M059J (cell line): ENCODE measurements around the gene RRP1. TPM values are rescaled to one million over a fixed set of nuclear protein-coding genes. Genes with fewer than 3 reads are reported as not detected.
A peak's percentile ranks its signal among the peaks of the same experiment; 100 is the strongest.
"Not testable (repeated sequence)": the region's sequence is repeated elsewhere in the genome, so short reads cannot be mapped to it uniquely, and the experiment has no call there.

Source experiments
- DNase-seq: peaks from one replicate; pipeline ENCODE4 v3.0.0-alpha.2; 2012; ENCODE audit warnings: low read depth
- total RNA-seq: library from RNA; depleted of rRNA; stranded (reverse); fragments of >200 nt; shearing (Covaris generic); gene quantifications from 2 replicates; pipeline ENCODE4 v1.2.3, GENCODE V29; 2014

The RRP1 gene
- total RNA-seq, 1 experiment from 2014 or later = 34.6 TPM

GRCh38 chr21:43816611-43817071 is 27.3 kb downstream of the RRP1 start:
- no peak for DNase-seq

GRCh38 chr21:43817157-43818086 is 28.0 kb downstream of the RRP1 start:
- DNase-seq = no peak

GRCh38 chr21:43818685-43819084 is 29.3 kb downstream of the RRP1 start:
- no peak for DNase-seq

DNA sequence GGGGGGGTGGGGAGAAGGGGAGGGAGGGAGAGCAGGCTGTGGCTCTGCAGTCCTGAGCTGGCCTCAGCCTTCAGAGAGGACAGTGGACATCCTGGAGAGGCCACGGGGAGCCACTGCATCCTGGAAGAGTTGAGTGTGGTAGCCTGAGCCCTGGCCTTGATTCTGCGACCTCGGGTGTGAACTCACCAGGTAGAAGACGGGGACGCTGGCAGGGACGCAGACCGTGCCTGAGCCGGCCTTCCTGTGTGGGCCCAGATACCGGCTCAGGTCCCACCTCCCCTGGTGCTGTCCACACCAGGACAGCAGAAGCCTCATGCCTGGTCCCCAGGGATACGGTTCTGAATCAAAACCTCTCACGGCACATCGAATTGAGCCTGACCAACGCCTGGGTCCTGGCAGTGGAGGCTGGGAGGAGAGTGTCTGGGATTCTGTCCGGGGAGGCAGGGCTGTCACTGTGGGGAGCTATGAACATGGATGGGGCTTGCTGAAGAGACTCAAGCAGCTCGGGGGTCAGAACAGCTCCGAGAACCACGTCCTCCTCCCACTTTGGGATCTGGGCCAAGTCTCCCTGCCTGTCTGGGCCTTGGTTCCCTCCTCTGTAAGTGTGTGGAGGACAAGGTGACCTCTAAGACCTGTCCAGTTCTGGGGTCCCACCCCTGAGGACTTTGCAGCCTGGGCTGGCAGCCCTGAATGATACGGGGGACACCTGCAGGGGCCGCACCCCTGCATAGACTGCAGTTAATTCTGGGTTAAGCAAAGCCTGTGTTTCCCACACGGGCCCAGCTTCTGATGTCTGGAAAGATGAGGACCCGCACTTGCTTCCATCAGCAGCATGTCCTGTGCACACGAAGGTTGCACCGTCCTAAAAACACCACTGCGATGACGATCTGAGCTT is 30.4 kb downstream of the RRP1 start:
- no peak for DNase-seq

DNA sequence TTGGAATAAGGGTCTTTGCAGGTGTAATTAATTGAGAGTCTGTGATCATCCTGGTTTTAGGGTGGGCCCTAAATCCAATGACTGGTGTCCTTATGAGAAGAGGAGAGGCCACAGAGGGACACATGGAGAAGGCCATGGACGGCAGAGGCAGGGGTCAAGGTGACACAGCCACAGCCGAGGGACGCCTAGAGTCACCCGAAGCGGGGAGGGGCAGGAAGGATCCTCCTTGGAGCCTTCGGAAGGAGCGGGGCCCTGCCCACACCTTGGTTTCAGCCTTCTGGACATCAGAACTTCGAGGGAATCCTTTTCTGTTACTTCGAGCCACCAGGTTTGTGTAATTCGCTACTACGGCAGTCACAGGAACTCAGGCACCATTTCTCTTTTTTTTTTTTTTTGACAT is 31.1 kb downstream of the RRP1 start:
- no peak for DNase-seq

DNA sequence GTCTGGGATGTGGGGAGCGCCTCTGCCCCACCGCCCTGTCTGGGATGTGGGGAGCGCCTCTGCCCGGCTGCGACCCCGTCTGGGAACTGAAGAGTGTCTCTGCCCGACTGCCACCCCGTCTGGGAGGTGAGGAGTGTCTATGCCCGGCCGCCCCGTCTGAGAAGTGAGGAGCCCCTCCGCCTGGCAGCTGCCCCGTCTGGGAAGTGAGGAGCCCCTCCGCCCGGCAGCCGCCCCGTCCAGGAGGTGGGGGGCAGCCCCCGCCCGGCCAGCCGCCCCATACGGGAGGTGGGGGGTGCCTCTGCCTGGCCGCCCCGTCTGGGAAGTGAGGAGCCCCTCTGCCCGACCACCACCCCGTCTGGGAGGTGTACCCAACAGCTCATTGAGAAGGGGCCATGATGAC is 32.8 kb downstream of the RRP1 start:
- not testable (repeated sequence) for DNase-seq

- not testable (repeated sequence) for DNase-seq
Observed at GRCh38 chr21:43822741-43823140, 33.4 kb downstream of the RRP1 start.

DNA sequence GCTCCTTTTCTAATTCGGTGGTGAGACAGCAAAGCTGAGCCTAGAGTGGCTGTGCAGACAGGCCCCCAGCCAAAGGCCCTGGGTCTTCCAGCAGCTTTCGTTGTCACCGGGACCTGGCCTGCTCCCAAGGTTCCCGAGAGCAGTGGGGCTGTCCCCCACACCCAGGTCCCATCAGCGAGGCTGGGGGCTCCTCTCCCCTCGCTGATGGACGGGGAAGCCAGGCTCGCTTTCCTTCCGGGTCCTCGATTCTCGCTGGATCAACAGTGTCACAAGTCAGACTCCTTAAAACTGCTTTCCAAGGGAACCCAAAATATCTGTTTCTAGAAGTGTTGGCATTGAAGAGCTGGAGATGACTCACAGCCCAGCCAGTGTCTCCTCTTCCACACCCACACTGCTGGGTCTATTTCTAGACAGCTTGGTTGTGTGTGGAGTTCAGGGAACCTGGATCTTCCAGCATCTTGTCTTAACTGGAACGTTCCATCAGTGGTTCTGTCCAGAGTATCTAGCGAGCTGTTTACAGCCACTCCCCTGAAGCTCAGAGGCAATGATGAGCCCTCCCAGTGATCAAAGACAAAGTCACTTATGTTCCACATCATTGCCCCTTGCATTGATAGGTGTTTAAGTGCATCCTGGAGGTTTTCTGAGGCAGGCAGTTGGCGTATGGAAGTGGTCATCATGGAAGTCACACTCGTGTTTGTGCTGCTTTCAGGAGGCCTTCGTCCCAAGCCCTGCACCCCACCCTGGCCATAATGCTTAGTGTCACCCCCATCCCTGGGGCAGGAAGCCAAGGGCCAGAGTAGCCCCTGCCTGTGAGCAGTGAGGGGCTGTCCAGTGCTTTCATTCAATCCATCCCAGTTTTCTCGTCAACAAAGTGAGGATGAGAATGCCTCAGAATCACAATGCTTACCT is 35.2 kb downstream of the RRP1 start:
- peak; percentile 64 for DNase-seq

DNA sequence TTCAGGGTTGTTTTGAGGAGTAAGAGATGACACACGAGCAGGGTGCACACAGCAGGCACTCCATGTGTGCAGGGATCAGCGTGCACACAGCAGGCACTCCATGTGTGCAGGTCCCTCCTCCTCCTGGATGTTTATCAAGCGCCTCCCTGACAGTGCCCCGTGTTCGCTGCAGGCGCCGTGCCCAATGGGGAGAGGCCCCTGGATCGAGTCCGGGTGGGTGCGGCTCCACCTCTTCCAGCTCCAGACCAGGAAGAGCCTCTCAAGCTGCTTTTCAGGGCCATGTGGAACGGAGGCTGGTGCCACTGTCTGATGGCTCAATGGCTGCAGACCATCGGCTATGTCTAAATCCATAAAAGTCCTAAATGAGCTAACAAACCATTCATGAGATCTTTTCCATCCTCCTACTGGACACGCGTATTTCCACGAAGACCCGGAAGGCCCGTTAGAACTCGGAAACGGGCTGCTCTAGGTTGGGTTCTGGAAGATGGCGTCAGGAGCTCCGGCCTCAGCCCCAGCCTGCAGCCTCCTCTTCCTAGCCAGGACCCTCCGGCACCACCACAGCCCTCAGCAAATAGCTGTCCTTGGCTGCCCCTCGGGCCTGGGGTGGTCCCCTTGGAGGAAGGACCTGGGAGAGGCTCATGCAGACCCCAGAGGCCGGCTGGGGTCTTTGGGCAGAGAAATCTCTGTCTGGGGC is 36.0 kb downstream of the RRP1 start:
- no peak for DNase-seq

DNA sequence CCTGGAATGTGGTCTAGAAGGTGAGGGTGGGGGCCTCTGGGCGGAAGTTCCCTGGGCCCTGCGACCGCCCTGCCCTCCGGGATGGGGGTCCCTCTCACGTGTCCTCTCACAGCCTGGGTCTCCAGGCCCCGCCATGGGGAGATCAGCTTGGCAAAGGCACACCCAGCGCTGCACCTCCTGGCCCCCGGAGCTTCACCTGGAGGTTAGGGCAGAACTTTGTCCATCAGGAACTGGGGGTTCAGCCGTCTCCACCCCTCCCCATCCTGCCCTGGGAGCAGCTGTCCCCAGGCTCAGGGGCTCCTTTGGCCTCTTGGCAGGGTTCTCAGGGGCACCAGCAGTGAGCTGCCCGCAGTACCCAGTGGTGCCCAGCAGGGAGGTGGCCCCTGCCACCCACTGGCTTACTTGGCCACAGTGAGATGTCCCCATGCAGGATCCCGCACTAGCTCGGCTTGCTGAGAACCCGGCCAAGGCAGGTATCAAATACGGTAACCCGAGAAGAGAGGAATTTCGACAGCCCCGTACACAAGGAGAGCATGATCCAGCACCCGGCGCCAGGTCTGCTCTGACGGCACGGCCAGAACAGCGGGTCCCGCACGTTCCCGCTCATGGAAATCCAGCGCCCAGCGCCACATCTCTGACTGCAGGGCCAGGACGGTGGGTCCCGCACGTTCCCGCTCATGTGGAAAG is 36.7 kb downstream of the RRP1 start:
- DNase-seq = no peak

- DNase-seq = no peak
Observed at GRCh38 chr21:43826623-43826974, 37.2 kb downstream of the RRP1 start.

DNA sequence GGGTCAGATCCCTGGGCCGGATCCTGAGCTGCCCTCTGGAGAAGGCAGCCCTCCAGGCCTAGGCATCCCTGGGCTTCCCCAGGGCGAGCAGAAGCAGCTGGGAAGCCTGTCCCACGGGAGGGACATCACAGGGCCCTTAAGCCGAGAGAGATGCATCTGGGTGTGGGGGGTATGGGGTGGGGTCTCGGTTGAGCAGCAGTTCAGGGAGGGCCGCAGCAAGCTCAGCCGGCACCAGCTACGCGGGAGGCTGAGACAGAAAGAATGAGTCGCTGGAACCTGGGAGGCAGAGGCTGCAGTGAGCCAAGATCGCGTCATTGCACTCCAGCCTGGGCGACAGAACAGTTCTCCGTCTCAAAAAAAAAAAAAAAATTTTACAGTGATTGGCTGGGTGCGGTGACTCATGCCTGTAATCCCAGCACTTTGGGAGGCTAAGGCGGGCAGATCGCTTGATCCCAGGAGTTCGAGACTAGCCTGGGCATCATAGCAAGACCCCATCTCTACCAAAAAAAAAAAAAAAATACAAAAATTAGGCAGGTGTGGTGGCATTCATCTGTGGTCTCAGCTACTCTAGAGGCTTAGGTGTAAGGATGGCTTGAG is 37.7 kb downstream of the RRP1 start:
- DNase-seq = peak; percentile 91

DNA sequence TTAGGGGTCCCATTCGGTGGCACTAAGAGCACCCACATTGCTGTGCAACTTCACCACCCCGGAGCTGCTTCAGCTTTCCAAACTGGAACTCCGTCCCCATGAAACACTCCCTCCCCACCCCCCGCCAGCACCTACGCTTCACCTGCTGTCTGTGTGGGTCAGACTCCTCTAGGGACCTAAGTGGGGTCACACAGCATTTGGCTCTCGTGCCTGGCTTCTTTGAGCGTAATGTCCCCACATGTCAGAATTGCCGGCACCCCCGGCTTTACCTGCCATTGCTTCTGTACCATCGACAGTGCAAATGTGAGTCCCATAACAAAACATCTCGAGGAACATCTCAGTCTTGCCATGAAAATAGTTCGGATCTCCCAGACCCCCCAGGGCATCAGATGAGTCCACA is 39.8 kb downstream of the RRP1 start:
- no peak for DNase-seq

DNA sequence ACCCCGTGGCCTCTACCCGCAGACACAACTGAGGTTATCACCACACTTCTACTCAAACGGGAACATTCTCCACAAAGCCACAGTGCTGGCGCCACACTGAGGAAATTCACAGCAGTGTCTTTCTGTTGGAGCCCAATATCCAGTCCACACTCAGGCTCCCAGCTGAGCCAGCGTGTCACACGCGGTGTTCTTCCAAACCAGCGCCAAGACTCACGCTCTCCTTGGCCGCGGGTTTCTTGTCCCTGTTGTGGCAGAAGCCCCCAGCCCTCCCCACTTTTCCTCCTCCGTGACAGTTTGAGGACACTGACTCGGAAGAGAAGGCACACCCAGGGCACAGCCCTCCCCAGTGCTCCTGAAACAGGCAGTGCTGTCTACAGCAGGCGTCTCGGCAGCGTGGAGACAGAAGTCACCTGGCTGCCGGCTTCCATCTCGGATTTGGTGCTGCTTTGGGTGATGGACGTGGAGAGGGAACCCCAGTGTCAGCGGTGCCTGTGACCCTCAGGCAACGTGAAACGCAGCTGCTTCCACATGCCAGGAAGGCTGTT is 40.3 kb downstream of the RRP1 start:
- no peak for DNase-seq

- DNase-seq = no peak
Observed at GRCh38 chr21:43832158-43832550, 42.8 kb downstream of the RRP1 start.

GRCh38 chr21:43832648-43833047 is 43.3 kb downstream of the RRP1 start:
- no peak for DNase-seq

DNA sequence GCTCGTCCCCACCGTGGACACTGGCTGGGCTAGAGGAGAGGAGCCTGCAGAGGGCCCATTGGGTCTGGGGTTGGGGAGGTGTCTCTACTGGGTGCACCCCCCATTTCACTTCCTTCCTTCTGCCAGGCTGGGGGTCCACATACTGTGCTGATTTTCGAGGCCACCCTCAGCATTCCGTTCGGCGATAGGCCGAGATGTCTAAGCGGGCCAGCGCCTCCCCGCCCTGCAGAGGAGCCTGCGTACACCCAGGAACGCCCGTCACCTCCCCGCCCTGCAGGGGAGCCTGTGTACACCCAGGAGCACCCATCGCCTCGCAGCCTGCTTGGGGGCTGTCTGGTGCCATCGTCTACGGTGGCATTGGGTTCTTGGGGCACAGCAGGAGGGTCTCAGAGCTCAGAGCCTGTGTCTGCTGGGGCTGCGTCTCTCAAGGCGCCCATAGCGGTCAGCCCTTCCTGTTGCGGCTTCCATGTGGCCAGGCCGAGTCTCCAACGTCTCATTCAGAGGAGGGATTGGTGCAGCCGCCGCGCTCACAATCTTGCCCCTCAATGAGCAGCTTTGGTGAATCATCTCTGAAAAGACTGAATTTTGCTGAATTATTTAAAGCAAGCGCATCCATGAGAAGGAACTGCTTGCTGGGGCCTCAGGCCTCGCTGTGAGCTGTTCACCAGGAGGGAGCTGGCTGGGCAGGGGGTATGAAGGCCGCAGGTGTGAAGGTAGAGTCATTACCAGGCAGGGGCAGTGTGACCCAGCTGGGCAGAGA is 44.9 kb downstream of the RRP1 start:
- no peak for DNase-seq

- DNase-seq = no peak
Observed at GRCh38 chr21:43835050-43835449, 45.7 kb downstream of the RRP1 start.

- DNase-seq = no peak
Observed at GRCh38 chr21:43835861-43836260, 46.5 kb downstream of the RRP1 start.
